Measurements from ENCODE around the gene DAZAP1. TPM values are rescaled to one million over a fixed set of nuclear protein-coding genes. Genes with fewer than 3 reads are reported as not detected.
A peak's percentile ranks its signal among the peaks of the same experiment; 100 is the strongest.

DAZAP1 gene
- total RNA-seq (2021) (338 to 360 TPM (median 339 TPM) in 3 replicates), Bru-seq, nascent RNA (percentile 85 among the genes with signal in this experiment)
- long read RNA-seq, experiment 1, transcript DAZAP1-211 (12 exons, 2,157 nt): minor isoform, 93 of 661 reads
- long read RNA-seq, experiment 1, transcript DAZAP1-205 (12 exons, 2,086 nt): minor isoform, 87 of 661 reads
- long read RNA-seq, experiment 1, transcript DAZAP1-208 (1 exons, 3,642 nt): minor isoform, 20 of 661 reads
- long read RNA-seq, experiment 1, transcript DAZAP1-201 (12 exons, 2,160 nt): major isoform, 330 of 661 reads
- long read RNA-seq, experiment 1, partial matches to known transcripts: 38 of 661 reads
- long read RNA-seq, experiment 1, other reads (novel, unspliced or antisense): 79 of 661 reads
- long read RNA-seq, experiment 2, transcript DAZAP1-211 (12 exons, 2,157 nt): minor isoform, 39 of 480 reads
- long read RNA-seq, experiment 2, transcript DAZAP1-208 (1 exons, 3,642 nt): minor isoform, 68 of 480 reads
- long read RNA-seq, experiment 2, transcript DAZAP1-205 (12 exons, 2,086 nt): minor isoform, 36 of 480 reads
- long read RNA-seq, experiment 2, transcript DAZAP1-201 (12 exons, 2,160 nt): major isoform, 128 of 480 reads
- long read RNA-seq, experiment 2, partial matches to known transcripts: 108 of 480 reads
- long read RNA-seq, experiment 2, other reads (novel, unspliced or antisense): 81 of 480 reads
- long read RNA-seq, experiment 3, transcript DAZAP1-201 (12 exons, 2,160 nt): minor isoform, 10 of 36 reads
- long read RNA-seq, experiment 3, transcript DAZAP1-208 (1 exons, 3,642 nt): major isoform, 11 of 36 reads
- long read RNA-seq, experiment 3, partial matches to known transcripts: 5 of 36 reads
- long read RNA-seq, experiment 3, other reads (novel, unspliced or antisense): 5 of 36 reads

GRCh38 chr19:1407528-1408299 lies at the start of gene DAZAP1:
Gene DAZAP1 (plus strand): TSS chr19:1407586. CDS start chr19:1407774, 188 bp downstream.
- ATAC-seq (no peak), DNase-seq (ENCODE audit: low spot score) (no peak)
- Mint-ChIP-seq H3K9me3 (no peaks in the 10 kb centered on the region), H3K36me3 (peaks cover 16% of the 10 kb centered on the region), H3K4me1 (peaks cover 43% of the 10 kb centered on the region), H3K27me3 (ENCODE audit: low read depth) (peaks cover 4% of the 10 kb centered on the region; the same call in 1 of the 2 replicates), H3K27ac (peak within 1 kb of the TSS; percentile 96), H3K4me3 (peak within 1 kb of the TSS; percentile 71)
- CTCF ChIA-PET: no interaction called here
- TF ChIP-seq E2F1 (CRISPR knock-in tag; IDR thresholded peaks at IDR 0.05) (no peak), ZNF232 (CRISPR knock-in tag; IDR thresholded peaks at IDR 0.05) (no peak), ZNF219 (CRISPR knock-in tag; IDR thresholded peaks at IDR 0.05; ENCODE audit: borderline replicate concordance) (no peak), NFE2L1 (CRISPR knock-in tag; IDR thresholded peaks at IDR 0.05) (no peak), ZNF532 (CRISPR knock-in tag; IDR thresholded peaks at IDR 0.05; ENCODE audit: borderline replicate concordance) (no peak), JAZF1 (CRISPR knock-in tag; IDR thresholded peaks at IDR 0.05) (no peak), RORB (CRISPR knock-in tag; IDR thresholded peaks at IDR 0.05) (no peak), FOXJ3 (CRISPR knock-in tag; IDR thresholded peaks at IDR 0.05; ENCODE audit: borderline replicate concordance) (no peak), ZNF121 (CRISPR knock-in tag; IDR thresholded peaks at IDR 0.05) (no peak), TP53 (CRISPR knock-in tag; IDR thresholded peaks at IDR 0.05) (no peak), TEAD1 (CRISPR knock-in tag; IDR thresholded peaks at IDR 0.05) (no peak), ERG (CRISPR knock-in tag; IDR thresholded peaks at IDR 0.05) (no peak), TCF7 (CRISPR knock-in tag; IDR thresholded peaks at IDR 0.05; ENCODE audit: low read depth) (no peak)
- TF ChIP-seq, protein P1, sequence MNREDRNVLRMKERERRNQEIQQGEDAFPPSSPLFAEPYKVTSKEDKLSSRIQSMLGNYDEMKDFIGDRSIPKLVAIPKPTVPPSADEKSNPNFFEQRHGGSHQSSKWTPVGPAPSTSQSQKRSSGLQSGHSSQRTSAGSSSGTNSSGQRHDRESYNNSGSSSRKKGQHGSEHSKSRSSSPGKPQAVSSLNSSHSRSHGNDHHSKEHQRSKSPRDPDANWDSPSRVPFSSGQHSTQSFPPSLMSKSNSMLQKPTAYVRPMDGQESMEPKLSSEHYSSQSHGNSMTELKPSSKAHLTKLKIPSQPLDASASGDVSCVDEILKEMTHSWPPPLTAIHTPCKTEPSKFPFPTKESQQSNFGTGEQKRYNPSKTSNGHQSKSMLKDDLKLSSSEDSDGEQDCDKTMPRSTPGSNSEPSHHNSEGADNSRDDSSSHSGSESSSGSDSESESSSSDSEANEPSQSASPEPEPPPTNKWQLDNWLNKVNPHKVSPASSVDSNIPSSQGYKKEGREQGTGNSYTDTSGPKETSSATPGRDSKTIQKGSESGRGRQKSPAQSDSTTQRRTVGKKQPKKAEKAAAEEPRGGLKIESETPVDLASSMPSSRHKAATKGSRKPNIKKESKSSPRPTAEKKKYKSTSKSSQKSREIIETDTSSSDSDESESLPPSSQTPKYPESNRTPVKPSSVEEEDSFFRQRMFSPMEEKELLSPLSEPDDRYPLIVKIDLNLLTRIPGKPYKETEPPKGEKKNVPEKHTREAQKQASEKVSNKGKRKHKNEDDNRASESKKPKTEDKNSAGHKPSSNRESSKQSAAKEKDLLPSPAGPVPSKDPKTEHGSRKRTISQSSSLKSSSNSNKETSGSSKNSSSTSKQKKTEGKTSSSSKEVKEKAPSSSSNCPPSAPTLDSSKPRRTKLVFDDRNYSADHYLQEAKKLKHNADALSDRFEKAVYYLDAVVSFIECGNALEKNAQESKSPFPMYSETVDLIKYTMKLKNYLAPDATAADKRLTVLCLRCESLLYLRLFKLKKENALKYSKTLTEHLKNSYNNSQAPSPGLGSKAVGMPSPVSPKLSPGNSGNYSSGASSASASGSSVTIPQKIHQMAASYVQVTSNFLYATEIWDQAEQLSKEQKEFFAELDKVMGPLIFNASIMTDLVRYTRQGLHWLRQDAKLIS (CRISPR knock-in tag; IDR thresholded peaks at IDR 0.05; ENCODE audit: borderline replicate concordance): no peak
- TF ChIP-seq, protein P2, sequence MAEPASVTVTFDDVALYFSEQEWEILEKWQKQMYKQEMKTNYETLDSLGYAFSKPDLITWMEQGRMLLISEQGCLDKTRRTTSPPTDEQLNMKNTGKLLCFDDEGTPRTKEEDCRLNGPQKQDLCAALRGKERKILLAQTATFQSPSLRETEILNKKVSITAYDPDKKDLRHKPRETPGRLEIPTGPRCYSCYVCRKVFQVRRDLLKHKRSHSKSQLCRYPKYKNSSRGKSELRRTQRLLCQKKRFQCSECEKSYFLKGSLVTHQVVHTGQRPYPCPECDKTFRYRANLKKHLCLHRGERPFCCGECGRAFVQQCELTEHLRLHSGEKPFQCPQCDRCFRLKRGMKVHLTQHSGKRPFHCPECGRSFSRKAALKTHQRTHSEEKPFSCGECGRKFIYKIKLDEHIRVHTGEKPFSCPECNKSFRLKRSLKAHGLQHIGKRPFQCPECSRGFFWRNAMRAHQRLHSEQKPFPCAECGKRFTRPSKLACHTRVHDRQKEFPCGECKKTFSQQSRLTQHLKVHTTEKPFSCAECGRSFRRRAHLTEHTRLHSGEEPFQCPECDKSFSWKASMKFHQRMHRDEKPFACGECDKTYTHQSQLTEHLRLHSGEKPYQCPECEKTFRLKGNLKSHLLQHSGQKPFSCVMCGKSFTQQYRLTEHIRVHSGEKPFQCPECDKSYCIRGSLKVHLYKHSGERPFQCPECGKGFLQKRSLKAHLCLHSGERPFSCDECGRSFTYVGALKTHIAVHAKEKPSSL (CRISPR knock-in tag; conservative IDR thresholded peaks at IDR 0.05): no peak
- POLR2A ChIA-PET: no interaction called here
